SU-DHL-6 (cell line): Measurements from ENCODE around the gene RTP2.

Source experiments
- H2AFZ ChIP-seq: fragments of 200-600 bp; sonication (generic); 2 replicates; pipeline ENCODE4 v1.6.1; 2014; ENCODE audit warnings: low read depth, mild to moderate bottlenecking, moderate library complexity, mixed read lengths, antibody characterized with exemption, low read length; ENCODE audit not compliant: severe bottlenecking
- H3F3A ChIP-seq: fragments of 200-600 bp; shearing (Covaris generic); 2 replicates; pipeline ENCODE4 v1.6.0; 2016; ENCODE audit warnings: antibody characterized with exemption, mild to moderate bottlenecking; ENCODE audit not compliant: insufficient read depth
- H3K27ac ChIP-seq: fragments of 200-600 bp; sonication (generic); 2 replicates; pipeline ENCODE4 v1.5.1; 2016; ENCODE audit warnings: low read depth, mild to moderate bottlenecking, low read length, moderate library complexity, mixed read lengths
- H3K27me3 ChIP-seq: fragments of 200-600 bp; sonication (generic), shearing (Covaris generic); 2 replicates; pipeline ENCODE4 v1.6.0; 2014; ENCODE audit warnings: mild to moderate bottlenecking, low read length
- H3K36me3 ChIP-seq: fragments of 200-600 bp; sonication (generic); 2 replicates; pipeline ENCODE4 v1.6.1; 2014; ENCODE audit warnings: mild to moderate bottlenecking, low read length, mixed read lengths
- H3K4me2 ChIP-seq: fragments of 300-600, 200-600 bp; shearing (Covaris generic), sonication (generic); 2 replicates; pipeline ENCODE4 v1.6.0; 2014; ENCODE audit warnings: low read length, low read depth, mild to moderate bottlenecking; ENCODE audit not compliant: poor library complexity, severe bottlenecking
- H3K4me3 ChIP-seq: fragments of 200-600 bp; sonication (generic); 2 replicates; pipeline ENCODE4 v1.5.1; 2014; ENCODE audit warnings: antibody characterized with exemption, low read length, mild to moderate bottlenecking, mixed read lengths; ENCODE audit not compliant: insufficient read depth, poor library complexity, severe bottlenecking
- H3K79me2 ChIP-seq: fragments of 200-600 bp; sonication (generic); 2 replicates; pipeline ENCODE4 v1.6.1; 2014; ENCODE audit warnings: mild to moderate bottlenecking, low read length, moderate library complexity; ENCODE audit not compliant: insufficient read depth
- H3K9ac ChIP-seq: fragments of 200-600 bp; sonication (generic); 2 replicates; pipeline ENCODE4 v1.7.0; 2014; ENCODE audit warnings: mild to moderate bottlenecking, low read length
- H3K9me2 ChIP-seq: fragments of 200-600 bp; sonication (generic); replicated peaks from 2 replicates; pipeline ENCODE4 v1.6.1; 2014; ENCODE audit warnings: low read length; ENCODE audit not compliant: insufficient read depth
- H3K9me3 ChIP-seq: fragments of 200-600 bp; sonication (generic); 2 replicates; pipeline ENCODE4 v1.6.1; 2014; ENCODE audit warnings: low read length, mixed read lengths; ENCODE audit not compliant: insufficient read depth
- H4K20me1 ChIP-seq: fragments of 200-600 bp; sonication (generic); 2 replicates; pipeline ENCODE4 v1.6.1; 2014; ENCODE audit warnings: low read depth, mild to moderate bottlenecking, antibody characterized with exemption, low read length, moderate library complexity, mixed read lengths
- CTCF ChIP-seq: fragments of 200-600 bp; sonication (generic); IDR thresholded peaks from one replicate; pipeline ENCODE4 v1.5.1; 2017; ENCODE audit warnings: antibody characterized with exemption, mild to moderate bottlenecking, low read length, moderate library complexity; ENCODE audit not compliant: insufficient read depth, poor library complexity, severe bottlenecking
- EZH2phosphoT487 ChIP-seq: fragments of 200-600 bp; sonication (generic), shearing (Covaris generic); conservative IDR thresholded peaks from 2 replicates; pipeline ENCODE4 v1.6.1; 2018; ENCODE audit warnings: mild to moderate bottlenecking, antibody characterized with exemption, low read length, moderate library complexity, mixed read lengths

RTP2 gene

GRCh38 chr3:187725653-187726370, 23.5 kb upstream of the RTP2 start:
- peaks cover 97% of the 10 kb centered on the region for H3F3A ChIP-seq
- H3K36me3 ChIP-seq, result peaks cover 93% of the 10 kb centered on the region
- peaks cover 21% of the 10 kb centered on the region for H3K79me2 ChIP-seq
- H3K9ac ChIP-seq, result no peak overlapping the region
- H3K27ac ChIP-seq, result no peak overlapping the region
- no peaks in the 10 kb centered on the region for H3K9me2 ChIP-seq
- no peak for TF ChIP-seq CTCF
- TF ChIP-seq EZH2phosphoT487, result no peak
- no peaks in the 10 kb centered on the region for H3K27me3 ChIP-seq
- no peaks in the 10 kb centered on the region for H3K9me3 ChIP-seq
- H3K4me2 ChIP-seq, result no peak overlapping the region
- H4K20me1 ChIP-seq, result peaks cover 56% of the 10 kb centered on the region
- H2AFZ ChIP-seq, result no peak overlapping the region
- H3K4me3 ChIP-seq, result no peak overlapping the region

GRCh38 chr3:187725224-187725623, 22.9 kb upstream of the RTP2 start:
- peaks cover 56% of the 10 kb centered on the region for H4K20me1 ChIP-seq
- no peak overlapping the region for H3K9ac ChIP-seq
- H3F3A ChIP-seq, result peaks cover 97% of the 10 kb centered on the region
- H3K79me2 ChIP-seq, result peaks cover 17% of the 10 kb centered on the region; the same call in 1 of the 2 replicates
- no peak for TF ChIP-seq EZH2phosphoT487
- H3K4me3 ChIP-seq, result no peak overlapping the region
- H3K36me3 ChIP-seq, result peaks cover 87% of the 10 kb centered on the region
- H3K9me2 ChIP-seq, result no peaks in the 10 kb centered on the region
- no peak overlapping the region for H2AFZ ChIP-seq
- no peaks in the 10 kb centered on the region for H3K27me3 ChIP-seq
- no peak overlapping the region for H3K4me2 ChIP-seq
- H3K27ac ChIP-seq, result no peak overlapping the region
- no peaks in the 10 kb centered on the region for H3K9me3 ChIP-seq

- Histone ChIP-seq H3K79me2 (no peaks in the 10 kb centered on the region), H4K20me1 (peaks cover 29% of the 10 kb centered on the region), H3K9ac (no peak overlapping the region), H3K4me3 (no peak overlapping the region), H3K27me3 (no peaks in the 10 kb centered on the region), H3K27ac (no peak overlapping the region), H3F3A (peaks cover 98% of the 10 kb centered on the region), H3K9me2 (no peaks in the 10 kb centered on the region), H3K4me2 (no peak overlapping the region), H3K9me3 (no peaks in the 10 kb centered on the region), H2AFZ (no peak overlapping the region), H3K36me3 (peaks cover 57% of the 10 kb centered on the region)
- TF ChIP-seq CTCF (no peak), EZH2phosphoT487 (no peak)
Observed at GRCh38 chr3:187722206-187722612, 19.9 kb upstream of the RTP2 start.

GRCh38 chr3:187721055-187721454, 18.7 kb upstream of the RTP2 start:
- Histone ChIP-seq H3K79me2 (no peaks in the 10 kb centered on the region), H3K27me3 (no peaks in the 10 kb centered on the region), H3K9me3 (no peaks in the 10 kb centered on the region), H3K9me2 (no peaks in the 10 kb centered on the region), H3K4me2 (no peak overlapping the region), H3K4me3 (no peak overlapping the region), H3K9ac (no peak overlapping the region), H4K20me1 (peaks cover 25% of the 10 kb centered on the region), H3K36me3 (peaks cover 45% of the 10 kb centered on the region), H3F3A (peaks cover 87% of the 10 kb centered on the region), H3K27ac (no peak overlapping the region), H2AFZ (no peak overlapping the region)
- TF ChIP-seq EZH2phosphoT487 (no peak), CTCF (no peak)
